GM12878 (cell line): ENCODE measurements around the gene CAMTA1.

Experiments
- BRCA1 ChIP-seq: IDR thresholded peaks from 2 replicates; pipeline ENCODE4 v1.6.1; 2011; ENCODE audit warnings: low read depth, low read length, improper control_type of control experiment
- CTCF ChIP-seq, 3 experiments: IDR thresholded peaks in 2 of 3; conservative IDR thresholded peaks in 1 of 3; 2 replicates each; pipeline ENCODE4 v1.5.1; 2011; ENCODE audit warnings: low read depth in 3 of 3, low read length in 3 of 3, mild to moderate bottlenecking in 3 of 3, control low read depth in 2 of 3, moderate library complexity in 2 of 3, inconsistent platforms in 1 of 3, mixed read lengths in 1 of 3; ENCODE audit not compliant: control insufficient read depth in 2 of 3, insufficient read depth in 1 of 3; ENCODE audit errors: extremely low read depth in 1 of 3
- EZH2 ChIP-seq: IDR thresholded peaks from 2 replicates; pipeline ENCODE4 v1.6.1; 2012; ENCODE audit warnings: low read depth, mild to moderate bottlenecking, control low read depth, inconsistent platforms, low read length, borderline replicate concordance; ENCODE audit not compliant: control insufficient read depth
- MAX ChIP-seq: IDR thresholded peaks from 2 replicates; pipeline ENCODE4 v1.6.1; 2012; ENCODE audit warnings: low read depth, low read length, improper control_type of control experiment
- MEF2A ChIP-seq: IDR thresholded peaks from 2 replicates; pipeline ENCODE4 v1.6.1; 2011; ENCODE audit warnings: low read depth, mild to moderate bottlenecking, low read length, moderate library complexity; ENCODE audit not compliant: insufficient read depth

- TF ChIP-seq CTCF (IDR thresholded peaks at IDR 0.05 in 2 of 3, conservative IDR thresholded peaks at IDR 0.05 in 1 of 3; ENCODE audit: control insufficient read depth in 2 of 3, extremely low read depth in 1 of 3, insufficient read depth in 1 of 3, low read depth in 3 of 3, low read length in 3 of 3): no peak
- TF ChIP-seq EZH2: no peak
- TF ChIP-seq MEF2A: no peak
- no peak for TF ChIP-seq MAX
- TF ChIP-seq BRCA1: no peak
These were observed 101.3 kb downstream of the CAMTA1 start for GRCh38 chr1:6886523-6886922.
